OCI-LY3 (cell line): Measurements from ENCODE around the gene OBSCN.

Experiments
- EZH2phosphoT487 ChIP-seq: fragments of 200-600 bp; shearing (Covaris generic); IDR thresholded peaks from 2 replicates; pipeline ENCODE4 v1.6.1; 2018; ENCODE audit warnings: antibody characterized with exemption, mixed run types, low read depth
- TF ChIP-seq, protein P1 (sequence below): fragments of 200-600, 300-600 bp; sonication (generic); IDR thresholded peaks from 2 replicates; pipeline ENCODE4 v1.5.1; 2014; ENCODE audit warnings: antibody characterized with exemption, low read length, low read depth

DNA sequence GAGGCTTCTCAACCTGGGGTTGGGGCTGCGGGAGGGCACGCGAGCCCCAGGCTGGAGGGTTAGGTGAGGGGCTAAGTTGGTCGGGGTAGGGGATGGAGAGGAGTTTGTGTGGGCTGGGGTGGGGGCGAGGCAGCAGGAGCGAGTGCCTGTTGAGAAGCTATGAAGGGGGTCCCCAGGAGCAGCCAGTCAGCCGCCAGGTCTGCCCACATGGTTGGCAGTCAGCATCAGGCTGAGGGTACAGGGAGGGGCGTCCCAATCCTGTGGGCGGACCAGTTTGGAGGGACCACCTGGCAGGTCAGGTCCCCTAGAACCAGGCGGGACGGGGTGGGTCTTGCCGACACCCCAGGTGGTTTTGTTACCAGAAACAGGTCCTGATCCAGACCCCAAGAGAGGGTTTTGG lies 209.2 kb downstream of the OBSCN start:
- TF ChIP-seq, protein P1, sequence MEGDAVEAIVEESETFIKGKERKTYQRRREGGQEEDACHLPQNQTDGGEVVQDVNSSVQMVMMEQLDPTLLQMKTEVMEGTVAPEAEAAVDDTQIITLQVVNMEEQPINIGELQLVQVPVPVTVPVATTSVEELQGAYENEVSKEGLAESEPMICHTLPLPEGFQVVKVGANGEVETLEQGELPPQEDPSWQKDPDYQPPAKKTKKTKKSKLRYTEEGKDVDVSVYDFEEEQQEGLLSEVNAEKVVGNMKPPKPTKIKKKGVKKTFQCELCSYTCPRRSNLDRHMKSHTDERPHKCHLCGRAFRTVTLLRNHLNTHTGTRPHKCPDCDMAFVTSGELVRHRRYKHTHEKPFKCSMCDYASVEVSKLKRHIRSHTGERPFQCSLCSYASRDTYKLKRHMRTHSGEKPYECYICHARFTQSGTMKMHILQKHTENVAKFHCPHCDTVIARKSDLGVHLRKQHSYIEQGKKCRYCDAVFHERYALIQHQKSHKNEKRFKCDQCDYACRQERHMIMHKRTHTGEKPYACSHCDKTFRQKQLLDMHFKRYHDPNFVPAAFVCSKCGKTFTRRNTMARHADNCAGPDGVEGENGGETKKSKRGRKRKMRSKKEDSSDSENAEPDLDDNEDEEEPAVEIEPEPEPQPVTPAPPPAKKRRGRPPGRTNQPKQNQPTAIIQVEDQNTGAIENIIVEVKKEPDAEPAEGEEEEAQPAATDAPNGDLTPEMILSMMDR, result no peak
- no peak for TF ChIP-seq EZH2phosphoT487
